ES-I3 (cell line): ENCODE results near the gene CCDC157.

Experiments
- H3K36me3 ChIP-seq: 2 replicates; pipeline ENCODE4 v1.6.1; 2013; ENCODE audit warnings: mild to moderate bottlenecking, low read length, control low read depth, moderate library complexity; ENCODE audit not compliant: insufficient read depth
- H3K4me1 ChIP-seq: 2 replicates; pipeline ENCODE4 v1.6.1; 2013; ENCODE audit warnings: mild to moderate bottlenecking, control low read depth, low read length; ENCODE audit not compliant: insufficient read depth
- H3K9ac ChIP-seq: 2 replicates; pipeline ENCODE4 v1.6.1; 2013; ENCODE audit warnings: low read depth, mild to moderate bottlenecking, low read length, moderate library complexity
- H3K9me3 ChIP-seq: 2 replicates; pipeline ENCODE4 v1.6.1; 2013; ENCODE audit warnings: mild to moderate bottlenecking, low read length, moderate library complexity; ENCODE audit not compliant: control insufficient read depth, insufficient read depth

The CCDC157 gene

DNA sequence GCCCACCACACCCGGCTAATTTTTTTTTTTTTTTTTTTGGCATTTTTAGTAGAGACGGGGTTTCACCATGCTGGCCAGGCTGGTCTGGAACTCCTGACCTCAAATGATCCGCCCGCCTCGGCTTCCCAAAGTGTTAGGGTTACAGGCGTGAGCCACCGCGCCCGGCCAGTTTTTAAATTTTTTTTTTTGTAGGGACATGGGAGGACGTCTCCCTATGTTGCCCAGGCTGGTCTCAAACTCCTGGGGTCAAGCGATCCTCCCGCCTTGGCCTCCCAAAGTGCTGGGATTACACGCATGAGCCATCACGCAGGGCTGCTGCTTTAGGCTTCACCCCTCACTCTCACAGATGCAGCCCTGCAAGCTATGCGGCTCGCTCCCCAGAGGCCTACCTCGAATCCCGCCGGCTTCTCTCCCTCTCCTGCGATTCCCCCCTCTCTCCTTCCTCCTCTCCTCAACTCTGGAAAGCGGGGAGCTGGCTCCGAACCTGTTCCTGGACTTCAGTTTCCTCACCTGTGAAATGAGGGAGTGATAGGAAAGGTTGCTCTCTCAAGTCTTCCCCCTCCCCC is 926 bp downstream of the CCDC157 start:
- peaks cover 11% of the 10 kb centered on the region; the same call in 1 of the 2 replicates for H3K4me1 ChIP-seq
- H3K9ac ChIP-seq, result peak overlapping the region; percentile 95; the same call in 1 of the 2 replicates
- H3K9me3 ChIP-seq, result no peaks in the 10 kb centered on the region
- peaks cover 2% of the 10 kb centered on the region; the same call in 1 of the 2 replicates for H3K36me3 ChIP-seq

GRCh38 chr22:30358541-30358940 is 1.7 kb downstream of the CCDC157 start:
- Histone ChIP-seq H3K4me1 (peaks cover 19% of the 10 kb centered on the region; the same call in 1 of the 2 replicates), H3K9me3 (no peaks in the 10 kb centered on the region), H3K9ac (no peak overlapping the region), H3K36me3 (no peaks in the 10 kb centered on the region)

DNA sequence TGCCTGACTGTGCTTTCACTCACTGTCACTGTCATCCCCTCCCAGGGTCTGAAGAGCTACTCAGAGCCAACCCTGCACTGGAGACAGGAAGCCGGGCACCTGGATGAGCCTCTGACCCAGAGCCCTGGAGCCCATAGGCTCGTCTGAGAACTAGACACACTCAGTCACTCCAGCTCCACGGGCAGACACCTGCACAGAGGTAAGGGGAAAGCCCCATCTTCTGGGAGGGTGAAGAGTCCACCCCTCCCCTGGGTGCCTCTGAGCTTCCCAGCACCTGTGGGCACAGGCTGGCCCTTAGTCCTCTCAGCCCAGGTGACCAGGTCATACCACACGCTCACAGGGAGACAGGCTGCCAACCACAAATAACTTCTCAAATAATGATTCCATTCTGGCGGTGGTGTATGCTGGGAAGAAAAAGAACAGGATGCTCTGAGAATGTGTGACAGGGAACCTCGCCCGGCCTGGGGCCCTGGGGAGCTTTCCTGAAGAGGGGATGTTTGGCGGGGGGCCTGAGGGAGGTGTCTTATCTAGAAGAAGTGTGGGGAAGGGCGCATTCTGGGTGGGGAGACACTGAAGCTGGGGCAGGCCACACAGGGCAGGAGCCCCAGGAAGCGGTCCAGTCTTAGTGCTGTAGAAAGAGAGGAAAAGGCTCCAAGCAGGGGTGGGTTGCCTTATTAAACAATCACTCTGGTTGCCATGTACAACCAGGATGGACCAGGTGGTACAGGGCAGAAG is 5.3 kb downstream of the CCDC157 start:
- no peaks in the 10 kb centered on the region; the same call in 1 of the 2 replicates for H3K36me3 ChIP-seq
- no peaks in the 10 kb centered on the region for H3K9me3 ChIP-seq
- no peak overlapping the region for H3K9ac ChIP-seq

DNA sequence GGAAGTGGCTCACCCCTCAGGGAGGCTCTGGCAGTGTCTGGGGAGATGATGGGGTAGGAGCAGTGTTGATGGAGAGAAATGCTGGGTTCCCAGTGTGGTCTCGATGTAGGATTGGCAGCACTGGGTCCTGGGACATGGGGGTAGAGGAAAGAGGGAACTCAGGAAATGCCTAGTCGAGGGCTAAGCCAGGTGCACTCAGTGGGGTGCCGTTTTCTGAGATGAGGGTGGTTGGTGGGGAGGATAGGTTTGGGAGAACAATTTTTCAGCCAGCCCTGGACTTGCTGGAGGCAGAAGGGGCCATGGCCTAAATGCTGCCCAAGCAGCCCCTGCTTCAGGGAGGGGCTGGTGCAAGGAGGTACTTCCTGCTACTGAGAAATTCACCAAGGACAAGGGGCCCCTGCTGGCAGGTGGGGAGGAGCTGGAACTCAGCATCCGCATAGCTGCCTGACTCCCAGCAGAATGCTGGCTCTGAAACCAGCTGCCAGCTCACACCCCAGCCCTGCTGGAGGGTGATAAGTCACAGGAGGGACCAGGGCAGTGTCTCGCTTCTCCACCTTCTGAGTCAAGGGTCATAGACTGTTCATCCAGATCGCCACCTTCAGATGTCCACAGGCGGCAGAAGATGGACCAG is 6.0 kb downstream of the CCDC157 start:
- Histone ChIP-seq H3K9ac (no peak overlapping the region), H3K36me3 (no peaks in the 10 kb centered on the region; the same call in 1 of the 2 replicates), H3K4me1 (peaks cover 13% of the 10 kb centered on the region; the same call in 1 of the 2 replicates), H3K9me3 (no peaks in the 10 kb centered on the region)

More for the DNA sequence above, 5.3 kb downstream of the CCDC157 start:
- peaks cover 13% of the 10 kb centered on the region; the same call in 1 of the 2 replicates for H3K4me1 ChIP-seq

DNA sequence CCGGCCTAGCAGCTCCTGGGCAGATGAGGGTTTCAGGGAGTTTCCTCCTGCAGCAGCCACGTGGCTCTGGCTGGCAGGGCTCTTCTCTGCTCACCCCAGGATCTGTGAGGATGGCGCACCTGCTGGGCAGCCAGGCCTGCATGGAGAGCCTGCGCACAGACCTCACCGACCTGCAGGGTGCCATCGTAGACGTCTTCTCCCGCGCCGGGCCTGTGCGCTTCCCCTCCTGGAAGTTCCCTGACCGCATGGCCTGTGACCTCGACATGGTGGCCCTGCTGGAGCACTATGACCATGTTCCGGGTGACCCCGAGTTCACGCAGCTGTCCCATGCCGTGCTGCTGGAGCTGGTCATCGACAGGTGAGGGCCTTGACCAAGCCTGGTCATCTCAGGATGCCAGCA is 9.1 kb downstream of the CCDC157 start:
- no peaks in the 10 kb centered on the region; the same call in 1 of the 2 replicates for H3K36me3 ChIP-seq
- H3K9ac ChIP-seq, result no peak overlapping the region
- peaks cover 16% of the 10 kb centered on the region; the same call in 1 of the 2 replicates for H3K4me1 ChIP-seq
- H3K9me3 ChIP-seq, result no peaks in the 10 kb centered on the region

GRCh38 chr22:30368420-30368819 is 11.6 kb downstream of the CCDC157 start:
- Histone ChIP-seq H3K9ac (no peak overlapping the region), H3K36me3 (no peaks in the 10 kb centered on the region; the same call in 1 of the 2 replicates), H3K4me1 (0 out of 2 replicates have a peak, but pooled peaks cover 3% of the 10 kb centered on the region)

DNA sequence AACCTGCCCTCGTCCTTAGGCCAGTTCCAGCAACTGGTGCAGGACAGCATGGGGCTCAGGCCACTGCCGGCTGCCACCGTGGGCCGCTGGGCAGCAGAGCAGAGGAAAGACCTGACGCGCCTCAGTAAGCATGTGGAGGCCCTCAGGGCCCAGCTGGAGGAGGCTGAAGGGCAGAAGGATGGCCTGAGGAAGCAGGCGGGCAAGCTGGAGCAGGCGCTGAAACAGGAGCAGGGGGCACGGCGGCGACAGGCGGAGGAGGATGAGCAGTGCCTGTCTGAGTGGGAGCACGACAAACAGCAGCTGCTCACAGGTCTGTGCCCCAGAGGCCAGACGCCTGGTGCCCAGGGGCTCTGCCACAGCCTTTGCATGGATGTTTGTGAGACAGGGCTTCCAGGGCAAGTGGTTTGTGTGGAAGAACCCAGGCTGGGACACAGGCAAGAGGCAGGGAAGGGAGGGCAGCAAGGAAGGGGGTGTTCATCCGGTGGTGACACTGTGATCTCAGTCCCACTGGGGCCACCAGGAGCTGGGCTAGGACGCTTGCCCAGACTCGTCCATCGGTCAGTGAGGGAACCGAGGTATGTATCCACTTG is 13.9 kb downstream of the CCDC157 start:
- no peaks in the 10 kb centered on the region; the same call in 1 of the 2 replicates for H3K36me3 ChIP-seq
- 0 out of 2 replicates have a peak, but pooled peaks cover 3% of the 10 kb centered on the region for H3K4me1 ChIP-seq
- no peaks in the 10 kb centered on the region for H3K9me3 ChIP-seq
- H3K9ac ChIP-seq, result no peak overlapping the region

More at GRCh38 chr22:30368420-30368819, 11.6 kb downstream of the CCDC157 start:
- H3K9me3 ChIP-seq, result no peaks in the 10 kb centered on the region

DNA sequence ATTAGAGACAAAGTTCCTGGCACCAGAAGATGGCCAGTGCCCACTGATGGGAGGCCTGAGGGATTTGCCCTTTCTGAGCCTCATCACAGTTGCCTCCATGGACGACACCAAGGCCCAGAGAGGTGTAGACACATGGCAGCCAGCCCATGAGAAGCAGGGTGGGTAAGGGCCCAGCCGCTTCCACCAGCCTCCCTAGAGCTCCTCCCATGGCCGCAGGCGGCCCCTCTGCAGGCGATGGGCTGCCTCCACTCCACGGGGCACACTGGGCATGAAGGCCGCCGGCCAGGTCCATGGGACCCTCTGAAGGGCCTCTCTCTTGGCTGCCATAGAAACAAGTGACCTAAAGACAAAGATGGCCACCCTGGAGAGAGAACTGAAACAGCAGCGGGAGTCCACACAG is 14.5 kb downstream of the CCDC157 start:
- Histone ChIP-seq H3K9ac (no peak overlapping the region), H3K36me3 (no peaks in the 10 kb centered on the region; the same call in 1 of the 2 replicates), H3K4me1 (0 out of 2 replicates have a peak, but pooled peaks cover 3% of the 10 kb centered on the region), H3K9me3 (no peaks in the 10 kb centered on the region)

- Histone ChIP-seq H3K9me3 (no peaks in the 10 kb centered on the region), H3K36me3 (no peaks in the 10 kb centered on the region), H3K4me1 (0 out of 2 replicates have a peak, but pooled peaks cover 3% of the 10 kb centered on the region), H3K9ac (no peak overlapping the region)
Observed at GRCh38 chr22:30371981-30372380, 15.2 kb downstream of the CCDC157 start.

GRCh38 chr22:30372915-30373314 is 16.1 kb downstream of the CCDC157 start:
- H3K9me3 ChIP-seq, result no peaks in the 10 kb centered on the region
- no peaks in the 10 kb centered on the region for H3K36me3 ChIP-seq
- H3K4me1 ChIP-seq, result 0 out of 2 replicates have a peak, but pooled peaks cover 3% of the 10 kb centered on the region
- H3K9ac ChIP-seq, result no peak overlapping the region

- Histone ChIP-seq H3K4me1 (no peaks in the 10 kb centered on the region), H3K9me3 (no peaks in the 10 kb centered on the region), H3K36me3 (no peaks in the 10 kb centered on the region), H3K9ac (no peak overlapping the region)
Observed at GRCh38 chr22:30373331-30374325, 16.8 kb downstream of the CCDC157 start.

DNA sequence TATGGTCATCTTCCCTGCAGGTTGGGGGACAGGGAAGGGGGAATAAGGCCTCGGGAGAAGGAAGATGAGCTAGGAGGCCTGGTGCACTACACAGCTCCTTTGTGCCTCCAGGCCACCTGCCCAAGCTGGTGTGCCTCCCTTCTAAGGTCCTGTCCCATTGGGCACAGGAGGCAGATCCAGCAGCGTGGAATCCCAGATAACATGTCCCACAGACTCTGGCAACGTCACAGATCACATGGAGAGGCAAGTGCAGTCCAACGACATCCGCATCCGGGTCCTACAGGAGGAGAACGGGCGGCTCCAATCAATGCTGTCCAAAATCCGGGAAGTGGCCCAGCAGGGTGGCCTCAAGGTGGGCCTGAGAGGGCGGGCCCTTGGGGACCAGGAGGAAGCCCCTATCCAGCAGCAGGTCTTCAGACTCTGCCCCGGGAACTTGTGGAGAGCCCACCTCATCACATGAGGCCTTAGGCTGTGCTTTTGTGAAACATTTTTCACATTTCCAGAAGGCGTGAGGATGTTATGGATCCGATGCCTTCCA is 18.6 kb downstream of the CCDC157 start:
- H3K4me1 ChIP-seq, result no peaks in the 10 kb centered on the region
- H3K9me3 ChIP-seq, result no peaks in the 10 kb centered on the region
- no peak overlapping the region for H3K9ac ChIP-seq
- H3K36me3 ChIP-seq, result no peaks in the 10 kb centered on the region

GRCh38 chr22:30380011-30380410 is 23.2 kb downstream of the CCDC157 start:
- Histone ChIP-seq H3K36me3 (no peaks in the 10 kb centered on the region), H3K9me3 (no peaks in the 10 kb centered on the region), H3K4me1 (no peaks in the 10 kb centered on the region), H3K9ac (no peak overlapping the region)
